Measurements from ENCODE around the gene TMEM190.
"Not testable (repeated sequence)": the region's sequence is repeated elsewhere in the genome, so short reads cannot be mapped to it uniquely, and the experiment has no call there.

TMEM190 gene

GRCh38 chr19:55391702-55392615 is 15.3 kb downstream of the TMEM190 start:
- no peak for DNase-seq

DNA sequence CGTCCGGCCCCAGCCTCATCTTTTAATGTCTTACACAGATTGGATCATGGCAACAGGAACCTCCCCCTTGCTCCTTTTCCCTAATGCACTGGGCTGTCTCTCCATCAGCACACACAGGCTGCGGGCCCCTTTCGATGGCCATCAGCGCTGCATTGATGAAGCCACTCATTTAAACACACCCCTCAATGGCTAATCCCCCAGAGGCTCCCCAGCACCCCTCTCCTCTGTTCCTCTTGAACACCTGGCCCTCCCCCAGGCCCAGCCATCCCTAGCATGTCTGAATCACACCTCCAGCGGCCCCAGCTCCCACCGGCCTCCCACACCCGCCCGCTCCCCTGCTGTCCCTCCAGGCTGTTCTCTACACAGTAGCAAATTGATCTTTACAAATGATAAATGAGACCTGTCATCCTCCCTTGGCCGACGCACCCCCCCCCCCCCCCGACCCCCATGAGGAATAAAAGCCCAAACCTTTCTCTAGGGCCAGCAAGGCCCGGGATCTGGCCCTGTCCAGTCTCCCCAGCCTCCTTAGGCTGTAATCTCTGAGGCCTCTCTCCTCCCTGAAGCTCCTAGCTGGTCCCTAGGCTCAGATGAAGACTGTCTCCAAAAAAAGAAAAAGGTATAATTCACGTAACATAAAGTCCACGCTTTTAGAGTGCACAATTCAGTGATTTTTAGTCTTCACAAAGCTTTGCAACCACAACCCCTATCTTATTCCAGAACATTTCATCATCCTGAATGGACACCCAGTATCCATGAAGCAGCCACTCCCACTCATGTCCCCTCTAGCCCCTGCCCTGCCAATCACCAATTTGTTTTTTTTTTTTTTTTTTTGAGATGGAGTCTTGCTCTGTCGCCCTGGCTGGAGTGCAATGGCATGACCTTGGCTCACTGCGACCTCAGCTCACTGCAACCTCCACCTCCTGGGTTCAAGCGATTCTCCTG is 16.5 kb downstream of the TMEM190 start:
- DNase-seq = no peak

GRCh38 chr19:55398200-55398925 is 21.7 kb downstream of the TMEM190 start:
- DNase-seq = no peak

- DNase-seq = no peak
These were observed 23.9 kb downstream of the TMEM190 start for GRCh38 chr19:55400281-55401087.

- DNase-seq = not testable (repeated sequence)
These were observed 24.8 kb downstream of the TMEM190 start for GRCh38 chr19:55401390-55401789.

- no peak for DNase-seq
These were observed 25.9 kb downstream of the TMEM190 start for GRCh38 chr19:55402509-55402908.

DNA sequence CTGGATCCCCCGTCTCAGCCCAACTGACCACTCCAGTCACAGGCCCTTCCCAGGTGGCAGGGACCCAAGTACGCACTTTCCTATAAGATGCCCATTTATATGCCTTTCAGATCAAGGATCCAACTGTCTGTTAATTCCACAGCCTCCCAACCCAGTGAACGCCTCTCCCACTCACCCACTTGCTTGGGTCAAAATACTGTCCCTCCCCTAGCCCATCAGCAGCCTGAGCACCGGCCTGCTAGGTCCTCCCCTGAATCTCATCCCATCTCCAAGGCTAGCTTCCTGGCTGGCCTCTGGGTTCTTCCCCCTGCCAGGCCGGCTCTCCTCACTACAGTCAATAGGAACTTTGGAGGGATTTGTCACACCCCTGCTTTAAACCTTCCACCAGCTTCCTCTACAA is 29.0 kb downstream of the TMEM190 start:
- no peak for DNase-seq

DNA sequence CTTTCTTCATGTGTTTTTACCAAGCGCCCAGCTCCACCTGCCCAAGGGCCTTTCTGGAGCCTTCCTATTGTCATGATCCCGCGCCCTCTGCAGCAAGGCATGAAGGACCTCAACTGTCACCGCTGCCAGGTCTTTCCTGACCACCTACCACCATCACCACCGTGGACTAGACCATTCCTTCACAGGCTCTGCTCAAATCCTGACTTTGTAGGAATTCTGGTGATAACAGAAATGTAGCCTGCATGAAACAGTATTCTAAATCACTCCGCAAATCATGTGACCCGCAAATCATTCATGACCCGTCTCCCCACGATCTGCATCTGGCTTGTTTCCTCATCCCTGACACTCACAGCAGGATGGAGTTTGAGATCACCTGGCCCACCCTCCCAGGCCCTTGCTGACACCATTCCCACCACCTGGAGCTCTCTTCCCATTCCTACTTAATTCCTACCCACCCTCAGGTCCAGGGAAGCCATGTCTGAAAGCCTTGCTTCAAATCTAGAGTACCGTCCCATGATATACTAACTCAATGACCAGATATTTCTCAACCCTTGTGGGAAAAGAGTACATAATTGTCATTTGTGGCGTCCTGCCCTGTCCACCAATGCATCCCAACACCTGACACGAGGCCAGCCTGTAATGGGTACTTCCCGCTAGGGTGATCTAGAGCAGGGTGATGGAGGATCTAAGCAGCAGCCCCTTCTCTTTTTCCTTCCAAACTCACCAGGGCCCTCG is 29.6 kb downstream of the TMEM190 start:
- DNase-seq = no peak

GRCh38 chr19:55406826-55407549 is 30.4 kb downstream of the TMEM190 start:
- peak; percentile 33 for DNase-seq

DNA sequence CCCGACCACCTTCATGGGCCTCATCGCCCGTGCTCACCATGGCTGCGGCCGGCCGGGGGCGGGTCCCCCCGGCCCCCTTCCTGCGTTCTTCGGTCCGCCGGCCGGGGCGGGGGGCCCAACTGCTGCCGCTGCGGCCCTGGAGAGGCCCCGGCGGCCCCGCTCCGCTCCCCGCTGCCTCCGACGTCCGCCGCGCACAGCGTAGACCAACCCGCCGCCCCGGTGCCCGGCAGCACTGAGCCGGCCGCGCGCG is 30.8 kb downstream of the TMEM190 start, which contains the start of gene UBE2S:
UBE2S (minus strand) TSS at position 239 of the 250 bp plus-strand sequence; CDS start at position 40, 199 bp downstream.
- DNase-seq = not testable (repeated sequence)

DNA sequence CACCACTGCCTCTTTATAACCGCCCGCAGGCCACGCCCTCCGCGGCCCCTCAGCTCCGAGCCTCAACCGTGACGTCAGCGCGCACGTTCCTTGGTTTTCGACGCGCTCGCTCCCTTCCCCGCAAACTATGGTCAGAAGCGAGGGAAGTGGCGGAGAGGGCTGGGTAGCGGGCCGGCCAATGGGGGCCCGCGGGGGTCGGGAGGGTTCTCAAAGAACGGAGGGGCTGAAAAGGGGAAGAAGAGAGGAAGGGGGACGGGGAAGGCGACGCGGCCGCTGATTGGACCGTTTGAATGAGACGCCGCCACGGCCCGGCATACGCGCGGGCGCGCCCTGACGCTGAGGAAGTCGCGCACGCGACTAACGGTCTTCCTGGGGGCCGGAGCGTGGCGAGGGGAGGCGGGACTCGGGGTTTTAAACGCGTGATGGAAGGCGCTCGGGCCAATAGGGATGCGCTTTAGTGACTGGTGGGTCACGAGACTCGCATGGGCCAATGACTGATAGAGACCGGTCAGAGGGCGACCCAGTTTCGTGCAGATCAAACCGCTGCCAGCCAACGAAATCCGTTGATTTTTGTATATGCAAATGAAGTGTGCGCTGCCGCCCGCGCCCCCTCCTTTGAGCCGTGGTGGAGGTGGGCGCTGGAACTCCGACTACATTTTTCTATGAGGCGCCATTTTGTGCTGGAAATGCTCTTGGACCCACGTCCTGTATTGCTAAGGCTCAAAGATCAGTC is 31.3 kb downstream of the TMEM190 start:
- peak; percentile 98 for DNase-seq

- no peak for DNase-seq
These were observed 31.9 kb downstream of the TMEM190 start for GRCh38 chr19:55408533-55408872.

DNA sequence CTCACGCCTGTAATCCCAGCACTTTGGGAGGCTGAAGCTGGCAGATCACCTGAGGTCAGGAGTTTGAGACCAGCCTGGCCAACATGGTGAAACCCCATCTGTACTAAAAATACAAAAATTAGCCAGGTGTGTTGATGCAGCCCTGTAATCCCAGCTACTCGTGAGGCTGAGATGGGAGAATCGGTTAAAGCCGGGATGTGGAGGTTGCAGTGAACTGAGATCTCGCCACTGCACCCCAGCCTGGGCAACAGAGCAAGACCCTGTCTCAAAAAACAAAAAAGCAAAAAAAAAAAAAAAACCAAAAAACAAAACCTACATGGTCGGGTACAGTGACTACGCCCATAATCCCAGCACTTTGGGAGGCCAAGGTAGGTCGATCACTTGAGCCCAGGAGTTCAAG is 32.6 kb downstream of the TMEM190 start:
- DNase-seq = not testable (repeated sequence)

DNA sequence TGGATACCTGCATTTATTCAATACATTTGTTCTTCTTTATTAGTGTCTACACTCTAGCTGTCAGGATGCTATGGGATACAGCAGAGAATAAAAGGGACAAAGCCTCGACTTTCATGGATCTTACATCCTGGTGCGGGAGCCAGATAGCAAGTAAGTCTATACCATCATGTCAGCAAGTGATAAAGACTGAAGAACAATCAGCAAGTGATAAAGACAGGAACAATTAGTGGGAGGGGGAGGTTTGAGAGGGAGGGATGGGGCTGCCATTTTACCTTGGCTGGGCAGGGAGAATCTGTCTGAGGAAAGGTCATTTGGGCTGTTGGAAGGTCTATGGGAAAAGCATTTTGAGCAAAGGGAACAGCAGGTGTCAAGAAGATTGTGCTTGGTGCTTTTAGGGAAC is 33.5 kb downstream of the TMEM190 start:
- no peak for DNase-seq

DNA sequence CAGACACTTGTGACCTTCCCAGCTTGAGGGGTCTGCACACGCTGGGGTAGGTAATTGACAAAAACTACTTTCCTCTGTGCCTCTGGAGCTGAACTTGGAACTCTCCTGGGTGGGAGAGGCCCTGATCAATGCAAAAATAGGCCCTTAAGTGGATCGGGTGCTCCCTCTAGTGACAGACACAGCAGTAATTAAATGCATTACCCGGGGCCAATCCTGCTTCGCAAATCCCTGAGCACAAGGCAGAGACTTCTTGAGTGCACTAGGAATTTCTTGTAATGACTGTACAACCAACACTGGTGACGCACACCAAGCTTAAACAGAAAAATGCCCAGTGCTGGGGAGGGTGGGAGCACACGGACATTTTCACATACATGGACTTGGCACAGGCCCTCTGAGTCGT is 41.6 kb downstream of the TMEM190 start:
- DNase-seq = peak; percentile 45

GRCh38 chr19:55419103-55419502 is 42.5 kb downstream of the TMEM190 start:
- DNase-seq = no peak

DNA sequence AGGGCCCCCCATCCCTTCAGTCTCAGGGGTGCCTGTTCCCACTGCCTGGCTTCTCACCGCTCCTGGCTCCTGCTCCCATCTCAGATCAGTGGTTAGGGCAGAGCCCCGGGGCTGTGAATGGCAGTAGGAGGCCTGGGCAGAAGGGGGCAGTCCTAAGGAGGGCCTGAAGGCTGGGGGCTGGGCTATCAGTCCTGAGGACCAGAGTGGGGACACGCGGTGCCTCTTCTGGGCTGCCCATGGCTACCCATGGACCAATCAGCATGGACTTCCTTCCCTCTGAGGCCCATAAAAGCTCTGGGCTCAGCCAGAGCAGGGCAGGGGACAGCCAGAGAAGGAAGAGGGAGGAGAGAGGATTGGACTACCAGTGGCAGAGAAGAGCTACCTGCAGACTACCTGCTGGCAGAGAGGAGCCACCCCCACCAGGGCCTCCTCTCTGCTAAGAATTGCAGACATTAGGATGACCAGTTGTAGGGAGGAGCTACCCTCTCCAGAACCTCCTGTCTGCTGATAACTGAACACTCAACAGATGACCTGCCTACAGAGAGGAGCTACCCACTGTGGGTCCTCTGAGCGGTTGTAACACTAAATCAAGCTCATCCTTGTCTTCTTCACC is 43.1 kb downstream of the TMEM190 start:
- DNase-seq = no peak

DNA sequence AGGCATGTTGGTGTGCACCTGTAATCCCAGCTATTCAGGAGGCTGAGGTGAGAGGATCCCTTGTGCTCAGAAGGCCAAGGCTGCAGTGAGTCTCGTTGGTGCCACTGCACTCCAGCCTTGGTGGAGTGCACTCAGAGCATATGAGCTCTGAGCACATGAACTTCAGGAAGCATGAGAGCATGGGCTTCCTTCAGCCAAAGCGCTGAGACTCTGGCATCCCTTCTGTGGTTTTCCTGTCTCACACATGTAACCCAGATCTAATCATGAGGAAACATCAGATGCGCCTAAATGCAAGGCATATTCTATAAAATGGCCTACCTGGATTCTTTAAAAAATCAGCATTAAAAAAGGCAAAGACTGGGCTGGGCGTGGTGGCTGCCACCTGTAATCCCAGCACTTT is 44.7 kb downstream of the TMEM190 start:
- not testable (repeated sequence) for DNase-seq

DNA sequence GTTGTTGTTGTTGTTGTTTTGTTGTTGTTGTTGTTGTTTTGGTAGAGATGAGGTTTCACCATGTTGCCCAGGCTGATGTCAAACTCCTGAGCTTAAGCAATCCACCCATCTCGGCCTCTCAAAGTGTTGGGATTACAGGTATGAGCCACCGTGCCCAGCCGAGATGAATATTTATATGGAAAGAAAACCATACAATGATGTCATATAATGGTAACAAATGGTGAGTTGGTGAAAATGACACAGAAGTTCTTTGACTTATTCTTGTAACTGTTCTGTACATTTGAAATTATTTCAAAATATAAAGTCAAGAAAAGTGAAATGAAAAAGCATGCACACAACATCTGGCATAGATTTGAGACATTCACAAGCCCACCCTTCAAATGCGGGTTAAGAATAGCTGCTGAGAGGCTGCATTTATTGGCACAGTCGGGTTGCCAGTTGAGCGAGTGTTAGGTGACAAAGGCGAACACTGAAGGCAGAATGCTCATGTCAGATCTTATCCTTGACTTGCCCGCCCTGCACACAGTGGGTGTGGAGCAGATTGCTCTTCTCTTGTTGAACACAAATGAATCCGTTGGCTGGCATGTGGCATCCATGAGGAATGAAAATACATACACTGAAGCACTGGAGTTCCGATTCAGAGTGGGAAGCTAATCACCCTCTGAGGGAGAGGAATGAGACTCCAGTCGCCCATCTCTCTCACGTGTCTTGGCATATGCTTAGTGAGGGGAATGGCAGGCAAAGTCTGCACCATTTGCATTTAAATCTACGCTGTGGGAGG is 46.8 kb downstream of the TMEM190 start:
- DNase-seq = no peak
